ENCODE results near the gene DRICH1.

DNA sequence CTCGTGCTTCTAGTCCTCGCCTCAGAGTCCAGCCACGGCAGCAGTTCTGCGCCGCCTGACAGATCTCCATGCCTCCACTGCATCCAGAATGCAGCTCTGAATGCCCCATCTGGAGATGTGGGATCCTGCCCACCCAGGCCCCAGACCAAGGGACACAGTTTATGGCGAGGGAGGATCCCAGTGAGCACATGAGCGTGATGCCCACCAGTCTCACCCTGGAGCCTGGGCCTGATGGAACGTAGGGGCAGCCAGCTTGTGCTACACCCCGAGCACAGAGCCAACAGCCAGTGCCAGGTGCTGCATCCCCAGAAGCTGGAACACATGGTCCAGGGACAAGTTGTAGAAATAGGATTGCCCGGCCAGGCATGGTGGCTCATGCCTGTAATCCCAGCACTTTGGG is 62.4 kb downstream of the DRICH1 start:
- no peak for TF ChIP-seq KDM3A (CRISPR knock-in tag; IDR thresholded peaks at IDR 0.05; ENCODE audit: low read depth)
- TF ChIP-seq, protein P1, sequence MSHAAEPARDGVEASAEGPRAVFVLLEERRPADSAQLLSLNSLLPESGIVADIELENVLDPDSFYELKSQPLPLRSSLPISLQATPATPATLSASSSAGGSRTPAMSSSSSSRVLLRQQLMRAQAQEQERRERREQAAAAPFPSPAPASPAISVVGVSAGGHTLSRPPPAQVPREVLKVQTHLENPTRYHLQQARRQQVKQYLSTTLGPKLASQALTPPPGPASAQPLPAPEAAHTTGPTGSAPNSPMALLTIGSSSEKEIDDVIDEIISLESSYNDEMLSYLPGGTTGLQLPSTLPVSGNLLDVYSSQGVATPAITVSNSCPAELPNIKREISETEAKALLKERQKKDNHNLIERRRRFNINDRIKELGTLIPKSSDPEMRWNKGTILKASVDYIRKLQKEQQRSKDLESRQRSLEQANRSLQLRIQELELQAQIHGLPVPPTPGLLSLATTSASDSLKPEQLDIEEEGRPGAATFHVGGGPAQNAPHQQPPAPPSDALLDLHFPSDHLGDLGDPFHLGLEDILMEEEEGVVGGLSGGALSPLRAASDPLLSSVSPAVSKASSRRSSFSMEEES (CRISPR knock-in tag; IDR thresholded peaks at IDR 0.05), result no peak
- TF ChIP-seq EP300 (IDR thresholded peaks at IDR 0.05; ENCODE audit: low read depth in 2 of 2, low read length in 2 of 2), result no peak
- TF ChIP-seq EP300 (CRISPR knock-in tag; IDR thresholded peaks at IDR 0.05; ENCODE audit: borderline replicate concordance), result no peak
- TF ChIP-seq KDM5B (CRISPR knock-in tag; IDR thresholded peaks at IDR 0.05; ENCODE audit: borderline replicate concordance), result no peak
- TF ChIP-seq GTF2F1 (IDR thresholded peaks at IDR 0.05; ENCODE audit: low read length), result no peak
- TF ChIP-seq, protein P2, sequence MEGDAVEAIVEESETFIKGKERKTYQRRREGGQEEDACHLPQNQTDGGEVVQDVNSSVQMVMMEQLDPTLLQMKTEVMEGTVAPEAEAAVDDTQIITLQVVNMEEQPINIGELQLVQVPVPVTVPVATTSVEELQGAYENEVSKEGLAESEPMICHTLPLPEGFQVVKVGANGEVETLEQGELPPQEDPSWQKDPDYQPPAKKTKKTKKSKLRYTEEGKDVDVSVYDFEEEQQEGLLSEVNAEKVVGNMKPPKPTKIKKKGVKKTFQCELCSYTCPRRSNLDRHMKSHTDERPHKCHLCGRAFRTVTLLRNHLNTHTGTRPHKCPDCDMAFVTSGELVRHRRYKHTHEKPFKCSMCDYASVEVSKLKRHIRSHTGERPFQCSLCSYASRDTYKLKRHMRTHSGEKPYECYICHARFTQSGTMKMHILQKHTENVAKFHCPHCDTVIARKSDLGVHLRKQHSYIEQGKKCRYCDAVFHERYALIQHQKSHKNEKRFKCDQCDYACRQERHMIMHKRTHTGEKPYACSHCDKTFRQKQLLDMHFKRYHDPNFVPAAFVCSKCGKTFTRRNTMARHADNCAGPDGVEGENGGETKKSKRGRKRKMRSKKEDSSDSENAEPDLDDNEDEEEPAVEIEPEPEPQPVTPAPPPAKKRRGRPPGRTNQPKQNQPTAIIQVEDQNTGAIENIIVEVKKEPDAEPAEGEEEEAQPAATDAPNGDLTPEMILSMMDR (CRISPR knock-in tag; IDR thresholded peaks at IDR 0.05), result no peak
- no peak for TF ChIP-seq PAX8 (CRISPR knock-in tag; IDR thresholded peaks at IDR 0.05; ENCODE audit: borderline replicate concordance)
